NT2/D1 (cell line): ENCODE measurements around the gene C17orf67.

Experiments
- YY1 ChIP-seq: IDR thresholded peaks from 2 replicates; pipeline ENCODE4 v1.6.1; 2011; ENCODE audit not compliant: insufficient read length, insufficient read depth
- ZNF274 ChIP-seq: IDR thresholded peaks from 2 replicates; pipeline ENCODE4 v1.6.1; 2011; ENCODE audit warnings: mild to moderate bottlenecking, low read depth, low read length

DNA sequence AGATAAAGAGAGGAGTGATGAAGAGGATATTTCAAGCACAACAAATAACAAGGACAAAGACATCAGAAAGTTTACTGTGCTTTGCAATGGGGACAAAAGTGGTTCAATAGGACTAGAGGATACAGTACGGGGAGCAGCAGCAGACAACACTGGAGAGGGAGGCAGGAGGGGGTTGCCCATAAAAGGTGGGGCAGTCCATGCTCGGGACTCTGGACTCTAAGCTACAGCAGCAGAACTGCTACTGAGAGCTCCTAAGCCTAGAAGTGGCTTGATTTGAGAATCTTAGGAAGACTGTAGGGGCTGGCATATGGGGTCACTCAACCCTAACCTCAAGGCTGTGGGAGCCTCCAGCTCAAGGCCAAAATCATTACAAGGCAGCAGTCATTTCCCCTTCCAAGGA lies 62.2 kb downstream of the C17orf67 start:
- TF ChIP-seq ZNF274 (no peak), YY1 (no peak)
